HG03354 (cell line): ENCODE data around the gene TBKBP1.
"Not testable (repeated sequence)": the region's sequence is repeated elsewhere in the genome, so short reads cannot be mapped to it uniquely, and the experiment has no call there.

Experiments used
- ATAC-seq: cut with Tn5 transposase; IDR thresholded peaks from one replicate; pipeline ENCODE4 v1.9.1; 2021; ENCODE audit warnings: mild to moderate bottlenecking; ENCODE audit not compliant: unreplicated experiment, poor library complexity, severe bottlenecking

Gene TBKBP1

GRCh38 chr17:47726796-47727703 lies 33.1 kb downstream of the TBKBP1 start:
- ATAC-seq = no peak

- ATAC-seq = no peak
Observed at GRCh38 chr17:47727704-47728036, 33.7 kb downstream of the TBKBP1 start.

GRCh38 chr17:47728214-47728877 lies 34.4 kb downstream of the TBKBP1 start:
- no peak for ATAC-seq

DNA sequence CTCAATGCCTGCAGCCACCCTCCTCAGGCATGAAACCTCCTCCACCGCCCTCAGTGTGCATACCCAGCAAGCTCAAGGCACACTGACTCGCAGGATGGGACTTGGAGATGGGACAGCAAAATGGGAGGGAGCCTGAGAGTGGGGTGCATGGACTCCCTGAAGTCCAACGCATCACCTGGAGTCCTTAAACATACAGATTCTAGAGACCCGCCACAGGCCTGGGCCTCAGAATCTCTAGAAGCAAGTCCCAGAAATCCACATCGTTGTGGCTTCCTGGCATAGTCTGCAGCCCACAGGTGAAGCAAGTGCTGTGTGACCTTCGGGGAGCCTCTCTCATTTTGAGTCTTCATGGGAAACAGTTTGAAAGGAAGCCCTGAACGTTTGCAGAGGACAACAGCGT lies 35.5 kb downstream of the TBKBP1 start:
- no peak for ATAC-seq

DNA sequence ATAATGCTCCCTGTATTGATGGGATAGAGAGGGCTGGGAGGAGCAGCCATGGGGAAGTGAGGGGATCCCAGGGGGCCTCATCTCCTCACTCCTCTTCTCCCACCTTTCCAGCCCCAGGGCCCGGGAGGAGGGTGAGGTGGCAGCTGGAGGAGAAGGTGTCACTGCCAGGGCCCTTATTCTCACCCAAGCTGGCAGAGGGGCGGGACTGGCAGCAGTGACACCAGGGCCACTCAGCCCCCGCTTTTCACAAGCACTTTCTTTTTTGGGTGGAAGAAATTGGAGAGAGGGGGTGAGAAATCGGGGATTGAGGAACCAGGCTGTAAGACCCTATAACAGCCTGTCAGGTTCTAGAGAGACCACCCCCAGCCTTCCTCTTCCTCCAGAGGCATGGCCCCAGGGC lies 36.7 kb downstream of the TBKBP1 start:
- ATAC-seq = no peak

DNA sequence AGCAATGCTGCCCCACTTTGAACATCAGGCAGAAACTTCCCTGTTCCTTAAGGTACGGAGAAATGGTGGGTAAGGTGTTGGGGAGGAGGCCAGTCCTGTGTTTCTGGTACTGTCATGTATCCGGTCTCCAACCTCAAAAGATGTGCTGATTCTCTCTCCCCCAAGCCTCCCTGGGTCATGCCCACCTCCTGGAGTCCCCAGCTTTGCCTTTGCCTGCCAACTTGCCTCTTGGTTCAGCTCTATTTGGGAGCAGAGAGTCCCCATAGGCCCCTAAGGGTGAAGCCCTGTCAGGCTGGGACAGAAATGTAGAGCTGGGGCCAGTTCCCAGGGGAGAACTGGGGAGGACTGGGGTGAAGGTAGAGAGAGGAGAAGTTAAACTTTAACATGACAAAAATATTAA lies 37.4 kb downstream of the TBKBP1 start:
- ATAC-seq = no peak

DNA sequence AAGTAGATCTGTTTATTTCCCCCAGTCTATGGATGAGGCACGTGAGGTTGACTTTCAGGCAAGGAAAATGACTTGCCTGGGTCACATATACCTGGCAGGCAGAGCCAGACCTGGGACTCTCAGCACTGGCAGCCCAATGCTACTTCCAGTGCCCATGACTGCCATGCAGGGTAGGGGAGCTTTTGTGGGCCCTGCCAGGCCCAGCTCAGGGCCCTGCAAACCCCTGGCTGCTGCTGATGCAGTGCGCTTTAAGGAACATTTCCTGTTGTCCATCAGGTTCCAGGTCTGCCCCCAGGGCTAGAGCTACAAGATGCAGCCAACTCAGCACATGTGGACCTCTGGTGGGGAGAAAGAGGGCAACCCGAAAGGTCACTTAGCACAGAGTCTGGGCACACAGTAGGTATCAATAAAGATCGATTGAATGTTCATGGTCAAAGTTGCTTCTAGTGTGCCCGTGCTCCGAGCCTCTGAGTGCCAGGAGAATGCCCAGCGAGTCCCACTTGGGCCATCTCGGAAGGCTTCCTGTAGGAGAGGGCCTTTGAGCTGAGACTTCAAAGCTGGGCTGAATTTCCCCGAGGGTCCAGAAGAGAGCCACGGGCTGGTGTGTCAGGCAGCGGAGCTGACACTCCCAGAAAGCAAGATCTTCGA lies 38.6 kb downstream of the TBKBP1 start:
- ATAC-seq = no peak

DNA sequence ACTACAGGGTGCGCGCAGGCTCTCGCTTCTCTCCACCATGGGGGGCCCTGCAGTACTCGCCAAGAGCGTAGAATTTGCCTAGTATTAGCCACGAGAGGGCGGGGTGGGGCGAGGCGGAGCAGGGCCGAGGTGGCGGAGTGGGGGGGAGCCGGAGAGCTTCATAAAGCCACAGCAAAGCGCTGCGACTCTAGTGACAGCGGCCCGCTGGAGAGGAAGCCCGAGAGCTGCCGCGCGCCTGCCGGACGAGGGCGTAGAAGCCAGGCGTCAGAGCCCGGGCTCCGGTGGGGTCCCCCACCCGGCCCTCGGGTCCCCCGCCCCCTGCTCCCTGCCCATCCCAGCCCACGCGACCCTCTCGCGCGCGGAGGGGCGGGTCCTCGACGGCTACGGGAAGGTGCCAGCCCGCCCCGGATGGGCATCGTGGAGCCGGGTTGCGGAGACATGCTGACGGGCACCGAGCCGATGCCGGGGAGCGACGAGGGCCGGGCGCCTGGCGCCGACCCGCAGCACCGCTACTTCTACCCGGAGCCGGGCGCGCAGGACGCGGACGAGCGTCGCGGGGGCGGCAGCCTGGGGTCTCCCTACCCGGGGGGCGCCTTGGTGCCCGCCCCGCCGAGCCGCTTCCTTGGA lies 39.2 kb downstream of the TBKBP1 start, which contains the start of gene TBX21:
Gene TBX21, plus strand, starts transcription at position 190 of the 627 bp plus-strand sequence. Its CDS starts 219 bp downstream, at position 409.
- peak; percentile 73 for ATAC-seq

DNA sequence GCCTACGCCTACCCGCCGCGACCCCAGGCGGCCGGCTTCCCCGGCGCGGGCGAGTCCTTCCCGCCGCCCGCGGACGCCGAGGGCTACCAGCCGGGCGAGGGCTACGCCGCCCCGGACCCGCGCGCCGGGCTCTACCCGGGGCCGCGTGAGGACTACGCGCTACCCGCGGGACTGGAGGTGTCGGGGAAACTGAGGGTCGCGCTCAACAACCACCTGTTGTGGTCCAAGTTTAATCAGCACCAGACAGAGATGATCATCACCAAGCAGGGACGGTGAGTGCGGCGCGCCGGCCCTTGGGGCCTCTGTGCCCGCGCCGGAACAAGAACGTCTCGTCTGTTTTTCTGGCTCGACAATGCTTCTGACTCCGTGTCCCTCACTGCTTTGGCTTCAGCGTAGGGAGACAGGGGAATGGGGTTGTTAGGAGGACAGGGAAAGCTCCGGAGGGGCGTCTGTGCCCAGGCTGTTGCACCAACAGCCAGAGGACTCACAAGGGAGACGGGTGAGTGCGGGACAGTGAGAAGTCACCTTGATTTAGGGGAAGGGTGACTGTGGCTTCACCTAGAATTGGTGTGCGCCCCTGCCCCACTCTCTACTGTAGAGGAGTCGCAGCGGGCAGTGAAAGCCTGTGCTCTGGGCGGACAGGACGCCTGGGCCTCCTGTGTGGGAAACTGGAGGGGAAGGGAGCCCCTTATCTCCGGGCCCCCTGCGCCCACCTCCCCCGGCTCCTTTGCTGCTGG lies 39.9 kb downstream of the TBKBP1 start:
- ATAC-seq = peak; percentile 16

DNA sequence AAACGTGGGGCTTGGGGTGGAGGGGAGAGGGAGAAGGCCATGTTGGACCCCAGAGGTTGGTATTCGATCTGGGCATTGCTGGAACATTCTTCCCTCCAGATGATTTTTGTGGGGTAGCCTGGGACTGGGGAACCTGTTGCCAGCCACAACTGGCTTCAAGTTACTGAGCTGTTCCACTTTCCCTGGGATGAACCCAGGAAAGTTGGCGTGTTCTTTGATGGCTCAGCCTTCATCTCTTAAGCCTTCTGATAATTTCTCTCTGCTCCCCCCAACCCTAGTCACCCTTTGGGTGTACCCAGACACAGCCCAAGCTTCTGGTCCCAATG lies 41.1 kb downstream of the TBKBP1 start:
- no peak for ATAC-seq

GRCh38 chr17:47735536-47736011 lies 41.6 kb downstream of the TBKBP1 start:
- peak; percentile 60 for ATAC-seq

DNA sequence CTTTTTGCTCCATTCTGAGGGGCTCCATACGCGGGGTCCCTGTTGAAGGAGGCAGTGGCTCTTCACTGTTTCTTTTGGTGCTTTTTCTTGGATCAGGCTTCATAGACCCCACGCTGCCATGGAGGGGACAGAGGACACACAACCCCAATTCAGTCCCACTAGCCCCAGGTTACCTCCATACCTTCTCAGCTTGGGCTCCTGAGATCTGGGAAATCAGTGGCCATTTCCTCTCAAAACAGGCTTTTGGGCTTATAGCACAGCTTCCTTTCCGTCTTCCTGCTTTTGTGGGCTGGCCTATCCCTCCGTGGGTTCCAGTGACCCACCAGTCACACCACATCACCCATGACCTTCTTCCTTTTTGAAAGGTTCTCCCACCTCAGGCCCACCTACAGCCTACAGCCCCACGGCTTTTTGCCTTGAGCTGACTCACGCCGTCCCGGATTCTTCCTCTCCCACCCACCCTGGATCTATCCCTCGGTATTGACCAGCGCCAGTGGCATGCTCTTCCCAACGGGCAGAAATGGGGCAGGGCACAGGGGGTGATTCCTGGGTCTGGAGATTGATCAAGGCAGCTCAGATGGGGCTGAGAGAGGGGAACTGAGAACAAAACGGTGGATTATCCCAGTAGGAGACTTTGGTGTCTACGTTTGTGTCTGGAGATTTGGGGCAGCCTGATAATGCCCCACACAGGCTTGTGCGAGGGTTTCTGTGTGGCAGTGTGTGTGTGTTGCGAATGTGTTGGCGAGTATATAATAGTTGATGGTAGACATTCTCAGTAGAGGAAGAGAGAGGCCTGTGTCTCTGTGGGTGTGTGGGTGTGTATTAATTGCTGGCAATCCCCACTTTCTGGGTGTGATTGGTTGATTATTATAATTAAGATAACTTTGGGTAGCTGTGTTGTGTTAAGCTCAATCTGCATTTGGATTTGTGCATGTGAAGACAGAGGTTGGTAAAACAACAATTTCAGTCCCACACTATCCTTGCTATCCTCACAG lies 42.8 kb downstream of the TBKBP1 start:
- ATAC-seq = no peak

DNA sequence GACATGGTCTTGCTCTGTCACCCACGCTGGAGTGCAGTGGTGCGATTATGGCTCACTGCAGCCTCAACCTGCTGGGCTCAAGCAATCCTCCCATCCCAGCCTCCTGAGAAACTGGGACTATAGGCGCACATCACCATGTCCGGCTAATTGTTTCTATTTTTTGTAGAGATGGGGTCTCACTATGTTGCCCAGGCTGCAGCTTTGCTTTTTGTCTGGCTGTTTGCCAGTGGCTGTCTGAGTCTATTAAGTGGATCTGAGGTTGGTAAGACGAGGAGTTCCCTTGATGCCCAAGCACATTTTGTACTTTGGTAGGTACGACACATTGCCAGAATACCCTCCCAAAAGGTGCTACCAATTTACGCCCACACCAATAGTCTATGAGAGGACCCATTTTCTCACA lies 44.2 kb downstream of the TBKBP1 start:
- no peak for ATAC-seq

GRCh38 chr17:47739150-47739549 lies 45.2 kb downstream of the TBKBP1 start:
- ATAC-seq = no peak

- not testable (repeated sequence) for ATAC-seq
Observed at GRCh38 chr17:47739945-47740344, 46.0 kb downstream of the TBKBP1 start.

GRCh38 chr17:47741109-47741792 lies 47.3 kb downstream of the TBKBP1 start:
- no peak for ATAC-seq

- no peak for ATAC-seq
Observed at GRCh38 chr17:47741793-47742145, 47.8 kb downstream of the TBKBP1 start.
